GM18505 (cell line): ENCODE results near the gene CA5A.

ENCODE experiments used
- ATAC-seq: cut with Tn5 transposase; IDR thresholded peaks from one replicate; pipeline ENCODE4 v1.9.1; 2021; ENCODE audit not compliant: unreplicated experiment
- POLR2A ChIP-seq: IDR thresholded peaks from 4 replicates; pipeline ENCODE4 v1.6.1; 2011; ENCODE audit warnings: borderline replicate concordance; ENCODE audit not compliant: insufficient read depth, insufficient read length; ENCODE audit errors: extremely low read depth

Gene CA5A

DNA sequence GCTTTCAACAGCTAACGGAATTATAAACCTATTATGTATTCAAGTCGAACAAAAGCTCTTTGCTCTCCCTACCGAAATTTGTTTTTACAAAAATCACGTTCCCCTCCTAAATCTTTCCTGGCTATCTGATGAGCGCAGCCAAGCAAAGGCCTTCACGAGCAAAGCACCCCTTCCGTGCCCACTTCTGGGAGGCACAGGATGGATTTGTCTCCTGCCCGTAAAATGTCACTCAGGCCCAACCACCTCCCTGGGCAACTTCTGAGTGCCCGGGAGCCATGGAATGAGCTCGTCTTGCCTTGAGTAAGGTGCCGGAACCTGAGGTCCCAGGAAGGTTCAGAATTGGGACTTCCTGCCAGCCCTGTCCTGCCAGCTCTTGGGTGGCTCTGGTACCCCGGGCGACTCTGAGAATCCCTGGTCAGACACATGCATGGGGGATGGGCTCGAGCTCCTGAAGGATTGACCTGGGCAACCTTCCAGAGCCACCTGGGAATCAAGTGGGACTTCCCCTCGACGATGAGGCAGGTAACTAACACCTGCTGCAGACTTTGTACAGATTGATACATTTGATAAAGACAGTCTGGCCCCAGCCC, 86.8 kb downstream of the CA5A start:
- no peak for ATAC-seq
- no peak for TF ChIP-seq POLR2A

GRCh38 chr16:87848676-87849345, 87.5 kb downstream of the CA5A start:
- no peak for ATAC-seq
- TF ChIP-seq POLR2A = no peak

GRCh38 chr16:87847785-87848675, 88.3 kb downstream of the CA5A start:
- no peak for ATAC-seq
- no peak for TF ChIP-seq POLR2A

DNA sequence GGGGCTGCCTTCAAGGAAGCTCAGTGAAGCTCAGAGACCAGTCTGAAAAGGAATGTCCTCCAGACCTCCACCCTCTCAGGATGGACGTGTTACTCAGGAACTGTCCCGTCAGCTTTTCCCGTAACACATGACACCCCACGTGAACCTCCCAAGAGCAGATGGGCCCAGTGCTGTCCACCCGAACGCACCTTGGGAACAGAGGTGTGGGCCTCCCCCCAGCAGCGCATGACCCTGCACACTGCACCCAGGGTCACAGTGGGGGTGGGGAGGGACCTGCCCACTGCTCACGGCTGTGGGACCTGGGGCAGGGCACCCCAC, 88.9 kb downstream of the CA5A start:
- no peak for ATAC-seq
- TF ChIP-seq POLR2A = no peak

DNA sequence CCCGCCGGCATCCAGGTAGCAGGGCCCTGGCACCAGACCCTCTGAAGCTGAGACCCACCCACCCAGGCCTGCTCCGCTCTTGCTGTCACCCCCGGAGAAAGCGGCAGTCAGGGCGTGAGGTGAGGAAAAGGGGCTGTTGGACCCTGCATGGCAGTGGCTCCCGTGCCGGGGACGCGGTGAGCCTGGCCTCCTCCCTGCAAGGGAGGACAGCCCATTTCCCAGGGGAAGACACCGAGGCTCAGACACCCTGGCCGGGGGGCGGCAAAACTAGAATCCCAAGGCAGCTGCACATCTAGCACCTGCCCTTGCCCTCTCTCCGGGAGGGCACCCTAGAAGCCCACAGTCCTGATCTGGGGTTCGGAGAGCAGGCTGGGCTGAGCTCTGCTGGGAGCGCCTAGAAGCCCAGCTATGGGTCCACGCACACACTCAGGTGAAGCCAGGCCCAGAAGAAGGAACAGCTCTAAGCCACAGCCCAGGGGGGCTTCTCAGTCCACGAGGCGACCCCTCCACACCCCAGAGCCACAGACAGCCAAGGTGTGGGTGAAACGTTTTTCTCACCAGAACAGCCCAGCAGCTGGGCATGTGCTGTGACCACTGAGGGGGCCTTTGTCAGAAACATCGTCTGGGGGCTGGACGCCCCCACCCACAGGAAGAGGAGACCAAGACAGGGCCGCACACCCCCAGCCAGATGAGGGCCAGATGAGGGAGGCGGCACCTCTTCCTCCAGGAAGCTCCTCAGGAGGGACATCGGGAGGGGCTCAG, 89.4 kb downstream of the CA5A start:
- no peak for TF ChIP-seq POLR2A
- no peak for ATAC-seq

- no peak for ATAC-seq
- no peak for TF ChIP-seq POLR2A
Measured at GRCh38 chr16:87845807-87846619, 90.3 kb downstream of the CA5A start.

- no peak for TF ChIP-seq POLR2A
- no peak for ATAC-seq
Measured at GRCh38 chr16:87845213-87845612, 91.1 kb downstream of the CA5A start.

- no peak for ATAC-seq
- TF ChIP-seq POLR2A = no peak
Measured at GRCh38 chr16:87844809-87845208, 91.5 kb downstream of the CA5A start.

GRCh38 chr16:87844120-87844733, 92.1 kb downstream of the CA5A start:
- no peak for TF ChIP-seq POLR2A
- ATAC-seq = no peak

DNA sequence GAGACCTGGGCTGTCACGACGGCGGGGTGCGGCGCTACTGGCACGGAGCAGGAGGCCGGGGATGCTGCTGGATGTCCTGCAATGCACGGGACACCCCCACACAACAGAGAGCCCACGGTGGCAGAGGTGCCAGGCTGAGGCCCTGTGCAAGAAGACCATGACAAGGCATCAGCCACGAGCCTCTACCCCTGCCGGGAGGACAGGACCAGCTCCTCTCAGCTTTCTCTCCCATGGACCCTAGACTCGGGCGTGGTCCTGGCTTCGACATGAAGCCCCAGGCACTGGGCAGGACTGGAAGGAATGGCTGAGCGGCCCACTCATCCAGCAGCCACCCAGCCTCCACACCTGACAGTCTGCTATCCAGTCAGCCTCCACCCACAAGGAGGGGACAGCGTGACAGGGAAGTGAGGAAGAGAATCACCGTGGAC, 92.6 kb downstream of the CA5A start:
- ATAC-seq = no peak

DNA sequence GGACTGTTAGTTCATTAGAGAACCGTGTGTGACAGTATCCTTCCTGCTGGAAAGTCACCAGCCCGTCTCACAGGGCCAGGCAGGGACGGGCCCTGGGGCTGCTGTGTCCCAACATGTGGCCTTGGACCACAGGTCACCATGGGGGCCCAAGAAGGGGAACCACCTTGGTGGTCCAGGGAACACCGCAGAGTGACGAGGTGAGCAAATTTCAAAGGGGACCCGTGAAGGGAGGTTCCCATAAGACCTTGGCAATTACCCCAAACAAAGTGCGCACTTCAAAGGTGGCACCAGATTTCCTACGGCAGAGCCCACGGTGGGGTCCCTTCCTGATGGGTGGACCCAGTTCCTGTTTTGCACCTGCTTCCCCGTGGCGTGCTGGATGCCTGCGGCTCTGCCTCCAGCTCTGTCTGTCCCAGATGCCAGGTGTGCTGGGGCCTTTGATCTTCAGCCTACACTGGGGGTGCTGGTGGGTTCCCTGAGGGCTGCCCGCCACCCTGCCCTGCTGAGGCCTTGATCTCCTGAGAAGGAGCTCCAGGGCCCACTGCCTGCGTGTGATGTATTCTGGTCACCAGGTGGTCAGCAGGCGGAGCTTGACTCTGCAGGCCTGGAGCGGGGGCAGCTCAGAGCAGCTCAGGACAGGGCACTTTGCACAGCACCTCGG, 94.0 kb downstream of the CA5A start:
- no peak for TF ChIP-seq POLR2A
- ATAC-seq = no peak

More for the DNA sequence above, 92.6 kb downstream of the CA5A start:
- TF ChIP-seq POLR2A = no peak

- TF ChIP-seq POLR2A = no peak
- no peak for ATAC-seq
Measured at GRCh38 chr16:87841340-87842208, 94.8 kb downstream of the CA5A start.
